ENCODE results near the gene BMP10. TPM values are rescaled to one million over a fixed set of nuclear protein-coding genes. Genes with fewer than 3 reads are reported as not detected.

BMP10 gene
- total and polyA plus RNA-seq, 4 donors: not detected

DNA sequence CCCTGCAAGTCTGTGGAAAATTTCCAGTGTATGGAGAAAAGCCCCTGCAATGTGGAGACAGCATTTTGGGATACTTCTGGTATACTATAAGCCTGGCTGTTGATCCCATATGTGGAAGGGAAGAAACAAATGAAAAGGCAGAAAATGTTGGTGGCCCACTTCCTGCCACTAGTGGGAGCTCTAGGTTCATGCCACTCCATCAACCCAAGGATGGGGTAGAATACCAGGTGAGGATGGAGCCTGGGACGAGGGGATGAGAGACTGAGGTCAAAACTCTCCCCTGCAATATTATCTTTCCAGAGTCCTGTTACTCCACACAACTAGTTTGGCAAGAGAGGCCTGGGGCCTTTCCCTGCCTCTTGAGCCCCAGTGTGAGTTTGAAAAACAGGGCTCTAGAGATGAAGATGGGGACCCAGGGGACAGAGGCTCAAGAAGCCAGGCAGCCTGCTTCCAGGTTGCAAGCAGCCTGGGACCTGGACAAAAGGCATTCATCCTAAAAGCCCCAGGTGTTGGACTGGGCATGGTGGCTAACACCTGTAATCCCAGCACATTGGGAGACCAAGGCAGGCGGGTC is 31.9 kb downstream of the BMP10 start:
- Histone ChIP-seq H3K9me3 (ENCODE audit: control insufficient read depth, insufficient read depth, low read length) (no peaks in the 10 kb centered on the region), H3K27me3 (ENCODE audit: control insufficient read depth, insufficient read depth, low read length) (no peaks in the 10 kb centered on the region), H3K4me1 (ENCODE audit: control insufficient read depth, insufficient read depth, low read length) (peaks cover 3% of the 10 kb centered on the region), H3K36me3 (ENCODE audit: control insufficient read depth, insufficient read depth, low read length) (no peaks in the 10 kb centered on the region), H3K4me3 (ENCODE audit: low read depth, low read length) (no peak overlapping the region), H3K27ac (ENCODE audit: low read depth, low read length) (no peak overlapping the region)
- 89% methylated on average over 1 of the region's 2 CpGs for WGBS (ENCODE audit: insufficient coverage)
- DNase-seq (ENCODE audit: low read depth in 4 of 6, low spot score in 6 of 6): no peak

DNA sequence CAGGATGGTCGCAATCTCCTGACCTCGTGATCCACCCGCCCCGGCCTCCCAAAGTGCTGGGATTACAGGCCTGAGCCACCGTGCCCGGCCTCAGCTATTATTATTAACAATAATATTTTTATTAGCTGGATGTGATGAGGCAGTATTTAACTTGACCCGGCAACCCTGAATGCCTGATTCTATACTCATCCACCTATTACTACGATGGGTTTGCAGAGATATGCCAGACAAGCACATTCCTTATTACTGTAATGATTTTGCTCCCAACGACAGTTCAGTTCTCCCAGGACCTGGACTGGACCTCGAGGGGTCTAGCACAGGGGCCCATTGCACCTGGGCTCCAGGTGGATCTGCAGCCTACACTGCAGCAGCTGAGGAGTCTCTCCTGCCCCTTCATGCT is 32.6 kb downstream of the BMP10 start:
- Histone ChIP-seq H3K36me3 (ENCODE audit: control insufficient read depth, insufficient read depth, low read length) (no peaks in the 10 kb centered on the region), H3K27me3 (ENCODE audit: control insufficient read depth, insufficient read depth, low read length) (no peaks in the 10 kb centered on the region), H3K4me1 (ENCODE audit: control insufficient read depth, insufficient read depth, low read length) (peaks cover 3% of the 10 kb centered on the region), H3K27ac (ENCODE audit: low read depth, low read length) (no peak overlapping the region), H3K4me3 (ENCODE audit: low read depth, low read length) (no peak overlapping the region), H3K9me3 (ENCODE audit: control insufficient read depth, insufficient read depth, low read length) (no peaks in the 10 kb centered on the region)
- WGBS (ENCODE audit: insufficient coverage): 90% methylated on average over 3 of the region's 10 CpGs
- DNase-seq (ENCODE audit: low read depth in 4 of 6, low spot score in 6 of 6): no peak

DNA sequence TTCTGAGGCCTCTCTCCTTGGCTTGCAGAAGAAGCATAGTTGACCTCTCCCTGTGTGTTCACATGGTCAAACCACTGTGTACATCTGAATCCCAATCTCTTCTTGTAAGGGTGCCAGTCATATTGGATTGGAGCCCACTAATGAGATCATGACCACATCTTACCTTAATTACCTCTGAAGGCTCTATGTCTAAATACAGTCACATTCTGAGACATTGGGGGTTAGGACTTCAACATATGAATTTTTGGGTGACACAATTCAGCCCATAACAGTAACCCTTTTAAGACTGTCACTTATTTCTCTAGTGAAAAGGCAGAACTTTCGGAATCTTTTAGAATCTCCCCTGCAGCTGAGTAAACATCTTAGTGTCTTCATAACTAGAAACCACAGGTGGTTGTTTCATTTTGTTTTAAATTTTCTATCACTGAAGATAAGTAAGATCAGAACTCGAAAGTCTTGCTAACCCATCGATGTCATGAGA is 33.3 kb downstream of the BMP10 start:
- Histone ChIP-seq H3K9me3 (ENCODE audit: control insufficient read depth, insufficient read depth, low read length) (no peaks in the 10 kb centered on the region), H3K27me3 (ENCODE audit: control insufficient read depth, insufficient read depth, low read length) (no peaks in the 10 kb centered on the region), H3K4me1 (ENCODE audit: control insufficient read depth, insufficient read depth, low read length) (peaks cover 3% of the 10 kb centered on the region), H3K27ac (ENCODE audit: low read depth, low read length) (no peak overlapping the region), H3K36me3 (ENCODE audit: control insufficient read depth, insufficient read depth, low read length) (no peaks in the 10 kb centered on the region), H3K4me3 (ENCODE audit: low read depth, low read length) (no peak overlapping the region)
- peak in 2 of 6 donors; percentile 11 to 40 for DNase-seq (ENCODE audit: low read depth in 4 of 6, low spot score in 6 of 6)
- no CpG with 5 or more reads among the region's 3 CpGs for WGBS (ENCODE audit: insufficient coverage)

DNA sequence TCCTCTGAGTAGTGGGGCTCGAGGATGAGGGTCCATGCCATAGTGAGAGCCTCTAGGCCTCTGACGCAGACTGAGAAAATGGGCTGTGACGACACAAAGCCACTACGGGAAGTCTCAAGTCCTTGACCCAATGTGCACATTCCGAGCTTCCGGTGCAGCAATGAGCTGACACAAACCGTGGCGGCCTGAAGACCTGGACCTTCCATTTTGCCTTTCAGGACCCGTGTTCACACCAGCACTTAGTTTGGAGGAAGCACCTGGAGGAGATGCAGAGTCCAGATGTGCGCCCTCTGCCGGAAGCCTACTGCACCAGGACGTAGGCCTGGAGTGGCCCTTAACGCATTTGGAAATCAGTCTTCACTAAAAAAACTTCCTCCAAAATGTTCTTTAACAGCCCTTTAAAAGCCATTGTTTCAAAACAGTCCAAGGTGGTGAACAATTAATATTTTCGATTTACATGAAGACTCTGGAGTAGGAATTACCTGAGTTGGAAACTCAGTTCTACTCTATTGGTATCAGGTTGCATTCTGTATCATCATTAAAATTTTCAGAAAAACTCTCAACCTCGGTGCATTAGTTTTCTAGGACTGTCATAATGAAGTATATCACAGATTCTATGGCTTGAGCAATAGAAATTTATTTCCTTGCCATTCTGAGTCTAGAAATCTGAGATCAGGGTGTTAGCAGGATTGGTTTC is 33.9 kb downstream of the BMP10 start:
- WGBS (ENCODE audit: insufficient coverage): 77% methylated on average over 12 of the region's 15 CpGs
- no peak overlapping the region for H3K4me3 ChIP-seq (ENCODE audit: low read depth, low read length)
- H3K9me3 ChIP-seq (ENCODE audit: control insufficient read depth, insufficient read depth, low read length): no peaks in the 10 kb centered on the region
- H3K36me3 ChIP-seq (ENCODE audit: control insufficient read depth, insufficient read depth, low read length): no peaks in the 10 kb centered on the region
- H3K27me3 ChIP-seq (ENCODE audit: control insufficient read depth, insufficient read depth, low read length): no peaks in the 10 kb centered on the region
- no peak overlapping the region for H3K27ac ChIP-seq (ENCODE audit: low read depth, low read length)
- peak in 2 of 6 donors; percentile 29 to 32 for DNase-seq (ENCODE audit: low read depth in 4 of 6, low spot score in 6 of 6)
- peaks cover 3% of the 10 kb centered on the region for H3K4me1 ChIP-seq (ENCODE audit: control insufficient read depth, insufficient read depth, low read length)

DNA sequence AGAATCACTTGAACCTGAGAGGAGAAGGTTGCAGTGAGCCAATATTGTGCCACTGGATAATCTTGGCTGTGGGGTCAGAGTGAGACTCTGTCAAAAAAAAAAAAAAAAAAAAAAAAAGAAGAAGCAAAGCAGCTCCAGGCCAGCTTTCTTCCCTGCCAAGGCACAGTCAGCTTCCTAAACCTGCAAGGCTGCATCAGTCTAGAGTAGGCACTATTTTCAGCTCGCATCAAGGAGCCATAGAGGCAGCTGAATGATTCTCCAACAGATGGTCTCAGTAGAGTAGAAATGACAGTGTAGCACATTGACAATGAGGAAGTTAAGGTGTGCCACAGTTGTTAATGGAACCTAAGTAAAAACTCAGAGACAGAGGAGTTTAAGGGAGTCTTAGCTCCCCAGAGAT is 35.6 kb downstream of the BMP10 start:
- no peaks in the 10 kb centered on the region for H3K9me3 ChIP-seq (ENCODE audit: control insufficient read depth, insufficient read depth, low read length)
- WGBS (ENCODE audit: insufficient coverage): 100% methylated on average over 1 of the region's 1 CpG

DNA sequence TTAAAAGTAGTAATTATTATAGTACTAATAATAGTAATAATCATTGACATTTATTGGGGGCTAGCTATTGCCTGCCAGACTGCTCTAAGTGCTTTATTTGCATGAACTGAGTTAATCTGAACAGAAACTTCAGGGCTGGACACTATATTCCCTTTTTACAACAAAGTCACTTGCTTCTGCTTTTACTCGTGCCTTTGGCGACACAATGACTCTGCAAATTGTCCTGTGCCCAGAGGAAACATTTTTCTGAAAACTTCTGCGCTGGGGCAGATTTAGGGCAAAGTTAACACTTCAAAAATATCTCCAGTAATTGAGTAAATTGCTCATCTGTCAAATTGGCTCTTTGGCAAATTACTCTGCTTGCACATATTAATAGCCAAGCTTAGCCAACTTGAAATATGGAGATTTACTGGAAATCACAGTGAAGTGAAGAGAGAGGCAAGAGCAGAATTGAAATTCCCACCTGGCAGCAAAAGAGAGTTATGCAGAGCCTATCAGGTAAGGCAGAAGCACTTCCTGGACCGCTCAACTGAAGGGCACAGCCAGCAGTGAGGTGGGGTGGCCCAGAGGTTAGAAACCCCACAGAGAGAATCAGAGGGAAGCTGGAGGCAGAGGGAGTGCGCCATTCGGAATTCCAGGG is 36.3 kb downstream of the BMP10 start:
- no peaks in the 10 kb centered on the region for H3K27me3 ChIP-seq (ENCODE audit: control insufficient read depth, insufficient read depth, low read length)
- H3K4me1 ChIP-seq (ENCODE audit: control insufficient read depth, insufficient read depth, low read length): peaks cover 3% of the 10 kb centered on the region
- no peak overlapping the region for H3K27ac ChIP-seq (ENCODE audit: low read depth, low read length)
- 72% methylated on average over 5 of the region's 6 CpGs for WGBS (ENCODE audit: insufficient coverage)
- DNase-seq (ENCODE audit: low read depth in 4 of 6, low spot score in 6 of 6): peak in 1 of 6 donors; percentile 51
- H3K4me3 ChIP-seq (ENCODE audit: low read depth, low read length): no peak overlapping the region
- no peaks in the 10 kb centered on the region for H3K36me3 ChIP-seq (ENCODE audit: control insufficient read depth, insufficient read depth, low read length)
- H3K9me3 ChIP-seq (ENCODE audit: control insufficient read depth, insufficient read depth, low read length): no peaks in the 10 kb centered on the region

More for the DNA sequence above, 35.6 kb downstream of the BMP10 start:
- H3K27ac ChIP-seq (ENCODE audit: low read depth, low read length): no peak overlapping the region
- H3K36me3 ChIP-seq (ENCODE audit: control insufficient read depth, insufficient read depth, low read length): no peaks in the 10 kb centered on the region
- H3K27me3 ChIP-seq (ENCODE audit: control insufficient read depth, insufficient read depth, low read length): no peaks in the 10 kb centered on the region
- DNase-seq (ENCODE audit: low read depth in 4 of 6, low spot score in 6 of 6): peak in 1 of 6 donors; percentile 9
- peaks cover 3% of the 10 kb centered on the region for H3K4me1 ChIP-seq (ENCODE audit: control insufficient read depth, insufficient read depth, low read length)
- H3K4me3 ChIP-seq (ENCODE audit: low read depth, low read length): no peak overlapping the region

DNA sequence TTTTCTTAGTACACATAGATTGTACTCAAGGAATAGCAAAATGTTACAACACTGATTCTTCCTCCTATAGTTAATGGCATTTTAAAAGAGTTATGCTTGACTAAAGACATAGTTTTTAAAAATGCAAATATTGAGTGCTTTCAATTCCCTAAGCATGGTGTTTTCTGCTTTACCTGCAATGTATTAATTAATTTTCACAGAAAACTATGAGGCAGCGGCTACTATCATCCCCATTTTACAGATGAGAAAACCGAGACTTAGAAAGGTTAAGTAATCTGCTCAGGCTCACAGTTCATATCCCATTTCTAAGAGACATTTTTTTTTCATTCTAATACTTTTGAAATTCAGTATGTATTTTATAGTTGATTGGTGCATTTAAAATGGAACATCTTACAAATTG is 38.0 kb downstream of the BMP10 start:
- no peaks in the 10 kb centered on the region for H3K27me3 ChIP-seq (ENCODE audit: control insufficient read depth, insufficient read depth, low read length)
- no peak overlapping the region for H3K27ac ChIP-seq (ENCODE audit: low read depth, low read length)
- WGBS (ENCODE audit: insufficient coverage): no CpG with 5 or more reads among the region's 2 CpGs
- H3K9me3 ChIP-seq (ENCODE audit: control insufficient read depth, insufficient read depth, low read length): no peaks in the 10 kb centered on the region
- no peaks in the 10 kb centered on the region for H3K36me3 ChIP-seq (ENCODE audit: control insufficient read depth, insufficient read depth, low read length)
- peaks cover 17% of the 10 kb centered on the region for H3K4me1 ChIP-seq (ENCODE audit: control insufficient read depth, insufficient read depth, low read length)
- DNase-seq (ENCODE audit: low read depth in 4 of 6, low spot score in 6 of 6): no peak
- no peak overlapping the region for H3K4me3 ChIP-seq (ENCODE audit: low read depth, low read length)

DNA sequence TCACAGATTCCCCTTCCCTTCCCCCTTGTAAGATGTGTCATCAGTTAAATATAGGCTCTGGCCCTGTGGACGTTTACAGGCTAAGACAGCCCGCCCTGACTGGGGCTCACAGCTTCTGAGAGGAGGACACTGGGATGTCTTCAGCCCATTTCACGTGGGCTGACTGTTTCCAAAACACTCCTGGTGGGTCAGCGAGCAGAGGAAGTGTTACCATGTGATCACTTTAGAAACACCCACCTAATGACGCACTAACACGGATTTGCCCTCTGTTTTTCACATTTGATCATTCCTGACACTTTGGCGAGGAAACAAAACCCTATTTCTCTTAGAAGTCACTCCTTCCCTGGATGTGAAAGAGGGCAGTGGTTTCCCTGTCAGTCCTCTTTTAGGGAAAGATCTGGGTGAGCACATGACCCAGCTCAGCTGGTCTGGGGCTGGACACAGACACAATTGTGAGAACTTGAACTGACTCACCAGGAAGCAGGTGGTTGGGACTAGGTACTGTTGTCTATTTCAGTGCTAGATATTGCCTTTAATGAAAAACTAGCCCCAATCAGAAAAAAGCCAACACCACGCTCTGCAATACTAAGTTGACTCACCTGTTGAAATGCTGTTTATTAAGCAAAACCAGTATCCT is 38.8 kb downstream of the BMP10 start:
- Histone ChIP-seq H3K36me3 (ENCODE audit: control insufficient read depth, insufficient read depth, low read length) (no peaks in the 10 kb centered on the region), H3K27ac (ENCODE audit: low read depth, low read length) (peak overlapping the region; percentile 37), H3K4me1 (ENCODE audit: control insufficient read depth, insufficient read depth, low read length) (peaks cover 19% of the 10 kb centered on the region), H3K9me3 (ENCODE audit: control insufficient read depth, insufficient read depth, low read length) (no peaks in the 10 kb centered on the region), H3K4me3 (ENCODE audit: low read depth, low read length) (no peak overlapping the region), H3K27me3 (ENCODE audit: control insufficient read depth, insufficient read depth, low read length) (no peaks in the 10 kb centered on the region)
- DNase-seq (ENCODE audit: low read depth in 4 of 6, low spot score in 6 of 6): peak in 1 of 6 donors; percentile 31
- WGBS (ENCODE audit: insufficient coverage): 58% methylated on average over 4 of the region's 8 CpGs

DNA sequence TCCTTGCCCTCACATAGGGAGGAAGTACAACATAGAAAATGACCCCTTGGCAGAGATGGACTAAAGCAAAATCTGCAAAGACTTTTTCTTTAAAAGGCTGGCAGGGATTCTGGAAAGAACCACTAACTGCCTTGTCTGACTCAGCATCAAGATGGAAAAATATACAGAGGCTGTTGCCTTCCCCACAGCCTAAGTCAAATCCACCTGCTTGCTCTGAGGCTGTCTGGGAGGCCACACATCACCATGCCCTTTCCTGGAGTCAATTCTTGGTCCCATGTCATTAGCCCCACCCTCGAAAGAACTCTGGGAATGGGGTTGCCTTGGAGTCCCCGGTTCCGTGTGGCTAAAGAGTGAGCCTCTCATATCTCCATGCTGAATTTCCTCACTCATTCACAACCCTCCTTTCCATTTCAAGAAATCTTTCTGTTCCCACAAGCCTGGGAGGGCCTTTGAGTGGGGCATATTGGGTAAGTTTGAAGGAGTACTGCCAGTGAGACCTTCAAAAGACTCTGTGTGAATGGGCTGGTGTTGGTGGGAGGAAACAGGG is 39.4 kb downstream of the BMP10 start:
- WGBS (ENCODE audit: insufficient coverage): 100% methylated on average over 1 of the region's 3 CpGs
- peak overlapping the region; percentile 37 for H3K27ac ChIP-seq (ENCODE audit: low read depth, low read length)

More for the DNA sequence above, 39.4 kb downstream of the BMP10 start:
- Histone ChIP-seq H3K4me1 (ENCODE audit: control insufficient read depth, insufficient read depth, low read length) (peaks cover 19% of the 10 kb centered on the region), H3K9me3 (ENCODE audit: control insufficient read depth, insufficient read depth, low read length) (no peaks in the 10 kb centered on the region), H3K4me3 (ENCODE audit: low read depth, low read length) (no peak overlapping the region), H3K36me3 (ENCODE audit: control insufficient read depth, insufficient read depth, low read length) (no peaks in the 10 kb centered on the region), H3K27me3 (ENCODE audit: control insufficient read depth, insufficient read depth, low read length) (no peaks in the 10 kb centered on the region)
- DNase-seq (ENCODE audit: low read depth in 4 of 6, low spot score in 6 of 6): peak in 1 of 6 donors; percentile 17
